Esophagus squamous epithelium (tissue), 4 donors: ENCODE data around the gene ORC4.

Experiments
- CTCF ChIP-seq, 6 experiments: fragments of 450-650 bp in 4 of 6; fragments of 200-600 bp in 2 of 6; sonication (generic) in 2 of 6; IDR thresholded peaks; one replicate each; pipeline ENCODE4 v1.5.1; 2016 to 2019; ENCODE audit warnings: antibody characterized with exemption in 6 of 6, mild to moderate bottlenecking in 4 of 6, moderate library complexity in 4 of 6
- POLR2A ChIP-seq, 4 donors: fragments of 450-650 bp; IDR thresholded peaks; one replicate each; pipeline ENCODE4 v1.6.1; 2017; ENCODE audit warnings: antibody characterized with exemption in 4 of 4, mild to moderate bottlenecking in 4 of 4, moderate library complexity in 3 of 4

DNA sequence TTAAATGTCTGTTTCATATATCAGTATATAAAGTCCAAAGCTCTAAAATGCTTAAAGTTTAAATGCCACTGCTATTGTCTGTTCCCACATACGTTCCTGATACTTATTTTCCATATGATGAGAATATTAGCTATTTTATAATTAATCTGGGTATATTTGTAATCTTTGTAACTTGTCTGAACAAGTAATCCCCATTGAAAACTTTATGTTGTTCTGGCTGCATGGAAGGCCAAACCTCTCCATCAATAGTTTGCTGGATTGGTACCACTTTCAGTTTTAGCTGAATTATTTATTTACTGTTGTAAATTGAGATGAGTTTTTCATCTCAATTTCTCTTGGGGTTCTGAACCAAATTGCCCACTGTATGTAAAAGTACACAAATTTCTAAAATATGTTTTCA lies 1.8 kb upstream of the ORC4 start:
- TF ChIP-seq CTCF (IDR thresholded peaks at IDR 0.05) (no peak), POLR2A (IDR thresholded peaks at IDR 0.05) (no peak)
